UCSD-AML1 (cell line): Measurements from ENCODE around the gene PLCH1.

Experiments used
- DNase-seq: peaks from one replicate; lab custom pipeline; 2025; ENCODE audit not compliant: unreplicated experiment; lab: John Stamatoyannopoulos, UW

Gene PLCH1

GRCh38 chr3:155496206-155496605 is 248.7 kb downstream of the PLCH1 start:
- DNase-seq: no peak

- no peak for DNase-seq
Observed at GRCh38 chr3:155495387-155495786, 249.5 kb downstream of the PLCH1 start.

GRCh38 chr3:155494332-155494731 is 250.5 kb downstream of the PLCH1 start:
- no peak for DNase-seq

GRCh38 chr3:155492841-155493240 is 252.0 kb downstream of the PLCH1 start:
- no peak for DNase-seq

GRCh38 chr3:155491696-155492095 is 253.2 kb downstream of the PLCH1 start:
- no peak for DNase-seq

GRCh38 chr3:155488671-155489070 is 256.2 kb downstream of the PLCH1 start:
- DNase-seq: no peak

GRCh38 chr3:155485897-155486296 is 259.0 kb downstream of the PLCH1 start:
- DNase-seq: no peak

GRCh38 chr3:155481591-155481990 is 263.3 kb downstream of the PLCH1 start:
- no peak for DNase-seq

- DNase-seq: peak; percentile 21
Observed at GRCh38 chr3:155481089-155481488, 263.8 kb downstream of the PLCH1 start.

- no peak for DNase-seq
Observed at GRCh38 chr3:155465664-155466063, 279.2 kb downstream of the PLCH1 start.

GRCh38 chr3:155462672-155463071 is 282.2 kb downstream of the PLCH1 start:
- DNase-seq: no peak

GRCh38 chr3:155457591-155457990 is 287.3 kb downstream of the PLCH1 start:
- no peak for DNase-seq

GRCh38 chr3:155455765-155456164 is 289.1 kb downstream of the PLCH1 start:
- DNase-seq: no peak

- DNase-seq: no peak
Observed at GRCh38 chr3:155453512-155453911, 291.4 kb downstream of the PLCH1 start.

GRCh38 chr3:155449613-155450267 is 295.1 kb downstream of the PLCH1 start:
- no peak for DNase-seq

GRCh38 chr3:155448531-155448930 is 296.3 kb downstream of the PLCH1 start:
- no peak for DNase-seq

- DNase-seq: no peak
Observed at GRCh38 chr3:155446366-155446765, 298.5 kb downstream of the PLCH1 start.

GRCh38 chr3:155444771-155445170 is 300.1 kb downstream of the PLCH1 start:
- DNase-seq: no peak

- DNase-seq: no peak
Observed at GRCh38 chr3:155443815-155444214, 301.1 kb downstream of the PLCH1 start.

- no peak for DNase-seq
Observed at GRCh38 chr3:155442072-155442471, 302.8 kb downstream of the PLCH1 start.

GRCh38 chr3:155441506-155441905 is 303.4 kb downstream of the PLCH1 start:
- no peak for DNase-seq

- DNase-seq: no peak
Observed at GRCh38 chr3:155441026-155441425, 303.8 kb downstream of the PLCH1 start.

GRCh38 chr3:155435821-155436220 is 309.1 kb downstream of the PLCH1 start:
- DNase-seq: no peak
